Spleen (tissue), 11 donors: ENCODE results near the gene CCHCR1. TPM values are rescaled to one million over a fixed set of nuclear protein-coding genes. Genes with fewer than 3 reads are reported as not detected.

Experiments
- DNase-seq: peaks from one replicate; pipeline ENCODE4 v3.0.0-alpha.2; 2020
- H3K27ac ChIP-seq, 8 donors: fragments of 200-600 bp; sonication (generic) in 7 of 8; 1 replicate in 4 of 8; 2 replicates in 4 of 8; pipeline versions ENCODE4 v1.5.0 to v1.8.0; 2016 to 2021; ENCODE audit warnings: inconsistent platforms in 4 of 8, mild to moderate bottlenecking in 4 of 8, moderate library complexity in 1 of 8
- H3K27me3 ChIP-seq, 7 donors: fragments of 200-600 bp; sonication (generic) in 6 of 7; replicated peaks in 1 of 7; 1 replicate in 4 of 7; 2 replicates in 3 of 7; pipeline versions ENCODE4 v1.5.0 to v1.8.0; 2016 to 2021; ENCODE audit warnings: inconsistent platforms in 3 of 7, mild to moderate bottlenecking in 1 of 7
- H3K36me3 ChIP-seq, 6 donors: fragments of 200-600 bp; sonication (generic) in 5 of 6; 1 replicate in 4 of 6; 2 replicates in 2 of 6; pipeline versions ENCODE4 v1.5.0 to v1.8.0; 2016 to 2021; ENCODE audit warnings: inconsistent platforms in 2 of 6
- H3K4me1 ChIP-seq, 6 donors: fragments of 200-600 bp; sonication (generic) in 5 of 6; 1 replicate in 3 of 6; 2 replicates in 3 of 6; pipeline versions ENCODE4 v1.5.0 to v1.8.0; 2016 to 2021; ENCODE audit warnings: inconsistent platforms in 3 of 6
- H3K4me3 ChIP-seq, 8 donors: fragments of 200-600 bp; sonication (generic) in 7 of 8; 1 replicate in 4 of 8; 2 replicates in 4 of 8; pipeline versions ENCODE4 v1.5.0 to v1.8.0; 2016 to 2021; ENCODE audit warnings: inconsistent platforms in 4 of 8, mild to moderate bottlenecking in 4 of 8, moderate library complexity in 2 of 8
- H3K9me3 ChIP-seq, 8 donors: fragments of 200-600 bp; sonication (generic) in 7 of 8; 1 replicate in 4 of 8; 2 replicates in 4 of 8; pipeline versions ENCODE4 v1.5.0 to v1.8.0; 2016 to 2021; ENCODE audit warnings: inconsistent platforms in 4 of 8
- POLR2A ChIP-seq, 3 donors: fragments of 450-650 bp; IDR thresholded peaks; one replicate each; pipeline ENCODE4 v1.5.1; 2017; ENCODE audit warnings: antibody characterized with exemption in 3 of 3, mild to moderate bottlenecking in 1 of 3
- POLR2AphosphoS5 ChIP-seq, 3 donors: sonication (generic); formaldehyde crosslinking; IDR thresholded peaks; one replicate each; pipeline ENCODE4 v1.5.1; 2017; ENCODE audit warnings: antibody characterized with exemption in 3 of 3
- WGBS, 5 donors: extraction: QIAGEN DNeasy Blood & Tissue Kit in 3 of 5; methylation state at CpG; one replicate each; pipeline versions ENCODE4 v1.1.5 to v1.1.7; 2013 to 2018; 5-methylcytosine and 5-hydroxymethylcytosine counted together
- intact Hi-C: fragments of 100-400 bp; cut with DNase I; formaldehyde crosslinking; loops from one replicate; pipeline ENCODE4 v1.15.0; 2023; ENCODE audit warnings: low total_unique reads
- polyA plus RNA-seq, 3 donors: library from polyadenylated mRNA; stranded (reverse); fragments of 200-250 nt; gene quantifications; one replicate each; pipeline ENCODE4 v1.2.1, GENCODE V29; 2013
- total RNA-seq, 7 donors: library from RNA; depleted of rRNA in 3 of 7; stranded (reverse); fragments of >200 nt in 3 of 7; fragmentation: NEBNext Ultra II Directional in 4 of 7; extraction: Animal tissue kit (Norgen Biotek cat#: 25700) in 4 of 7; gene quantifications; one replicate each; pipeline versions ENCODE4 v1.1.0 to v1.2.1, GENCODE V29; 2016 to 2021
- TF ChIP-seq, protein P1 (sequence below), 11 experiments: fragments of 200-600 bp in 7 of 11; fragments of 450-650 bp in 4 of 11; sonication (generic) in 4 of 11; IDR thresholded peaks in 8 of 11; conservative IDR thresholded peaks in 3 of 11; 1 replicate in 7 of 11; 2 replicates in 4 of 11; pipeline versions ENCODE4 v1.4.0 to v1.8.0; 2016 to 2021; ENCODE audit warnings: antibody characterized with exemption in 11 of 11, inconsistent platforms in 4 of 11, mild to moderate bottlenecking in 1 of 11
- donor health status: healthy with polysubstance abuse.
- donor health status: DM: no; HTN: no; CAD: no; lungs with moderate emphysema.
- donor health status: DM: no; HTN: no; CAD: no.
- donor health status: Bipolar disorder and iron deficiency.
- donor health status: healthy.
- donor health status: DM: no; HTN: no; CAD: no.
- donor health status: DM: yes; HTN: yes; CAD: no.

CCHCR1 gene
- total and polyA plus RNA-seq, 10 donors = 7.7 to 22.5 (median 13.9) TPM

DNA sequence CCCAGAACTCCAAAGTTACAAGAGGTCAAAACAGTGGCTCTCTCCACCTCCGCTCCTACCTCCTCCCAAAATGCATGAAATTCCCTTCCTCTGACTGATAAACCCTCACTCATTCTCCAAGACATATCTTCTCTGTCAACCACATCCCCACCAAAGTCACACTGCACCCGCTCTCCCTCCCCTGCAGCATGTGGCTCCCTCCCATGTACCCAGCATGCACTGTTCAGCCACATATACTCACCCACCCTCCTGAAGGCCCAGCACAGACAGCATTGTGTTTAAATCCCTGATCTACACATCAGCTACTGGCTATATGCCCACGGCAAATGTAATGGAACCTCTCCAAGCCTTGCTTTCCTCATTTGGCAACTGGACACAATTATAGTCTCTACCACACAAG, 18.4 kb upstream of the CCHCR1 start:
- no peak for TF ChIP-seq POLR2A (IDR thresholded peaks at IDR 0.05)
- TF ChIP-seq, protein P1, sequence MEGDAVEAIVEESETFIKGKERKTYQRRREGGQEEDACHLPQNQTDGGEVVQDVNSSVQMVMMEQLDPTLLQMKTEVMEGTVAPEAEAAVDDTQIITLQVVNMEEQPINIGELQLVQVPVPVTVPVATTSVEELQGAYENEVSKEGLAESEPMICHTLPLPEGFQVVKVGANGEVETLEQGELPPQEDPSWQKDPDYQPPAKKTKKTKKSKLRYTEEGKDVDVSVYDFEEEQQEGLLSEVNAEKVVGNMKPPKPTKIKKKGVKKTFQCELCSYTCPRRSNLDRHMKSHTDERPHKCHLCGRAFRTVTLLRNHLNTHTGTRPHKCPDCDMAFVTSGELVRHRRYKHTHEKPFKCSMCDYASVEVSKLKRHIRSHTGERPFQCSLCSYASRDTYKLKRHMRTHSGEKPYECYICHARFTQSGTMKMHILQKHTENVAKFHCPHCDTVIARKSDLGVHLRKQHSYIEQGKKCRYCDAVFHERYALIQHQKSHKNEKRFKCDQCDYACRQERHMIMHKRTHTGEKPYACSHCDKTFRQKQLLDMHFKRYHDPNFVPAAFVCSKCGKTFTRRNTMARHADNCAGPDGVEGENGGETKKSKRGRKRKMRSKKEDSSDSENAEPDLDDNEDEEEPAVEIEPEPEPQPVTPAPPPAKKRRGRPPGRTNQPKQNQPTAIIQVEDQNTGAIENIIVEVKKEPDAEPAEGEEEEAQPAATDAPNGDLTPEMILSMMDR (IDR thresholded peaks at IDR 0.05 in 8 of 11, conservative IDR thresholded peaks at IDR 0.05 in 3 of 11) = no peak
- TF ChIP-seq POLR2AphosphoS5 (IDR thresholded peaks at IDR 0.05) = no peak
- Histone ChIP-seq H3K9me3 (no peaks in the 10 kb centered on the region), H3K36me3 (peaks cover 0 to 7% (median 0%) of the 10 kb centered on the region in 6 donors), H3K4me3 (no peak overlapping the region), H3K27ac (no peak overlapping the region), H3K4me1 (peaks cover 0 to 26% (median 7%) of the 10 kb centered on the region in 6 donors), H3K27me3 (no peaks in the 10 kb centered on the region)
- WGBS, 5 donors = 84 to 94% (median 86%) methylated on average over 3 of the region's 3 CpGs
- DNase-seq = no peak
- intact Hi-C loops = no loop called here

DNA sequence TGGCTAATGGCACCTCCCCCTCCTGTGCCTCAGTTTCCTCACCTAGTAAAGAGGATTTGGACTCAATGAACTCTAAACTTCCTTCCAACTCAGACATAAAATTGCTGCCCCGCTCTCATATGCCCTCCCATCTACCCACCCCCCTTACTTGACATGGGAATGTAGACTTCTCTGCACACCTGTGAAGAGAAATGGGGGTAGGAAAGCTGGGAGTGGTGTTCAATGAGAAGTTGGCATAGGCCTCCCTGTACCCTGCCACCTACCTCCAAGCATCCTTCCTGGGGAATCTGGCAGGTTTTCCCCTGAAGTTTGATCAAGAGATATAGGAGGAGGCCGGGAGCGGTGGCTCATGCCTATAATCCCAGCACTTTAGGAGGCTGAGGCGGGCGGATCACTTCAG, 16.8 kb upstream of the CCHCR1 start:
- TF ChIP-seq POLR2AphosphoS5 (IDR thresholded peaks at IDR 0.05) = no peak
- no peak for TF ChIP-seq POLR2A (IDR thresholded peaks at IDR 0.05)
- TF ChIP-seq, protein P1 (IDR thresholded peaks at IDR 0.05 in 8 of 11, conservative IDR thresholded peaks at IDR 0.05 in 3 of 11) = no peak
- no peaks in the 10 kb centered on the region for H3K27me3 ChIP-seq
- H3K4me3 ChIP-seq = no peak overlapping the region
- peaks cover 0 to 7% (median 0%) of the 10 kb centered on the region in 6 donors for H3K36me3 ChIP-seq
- H3K9me3 ChIP-seq = no peaks in the 10 kb centered on the region
- 80 to 94% (median 86%) methylated on average over 5 of the region's 5 CpGs for WGBS, 5 donors
- H3K27ac ChIP-seq = no peak overlapping the region
- intact Hi-C loops = no loop called here
- peaks cover 0 to 14% (median 6%) of the 10 kb centered on the region in 6 donors for H3K4me1 ChIP-seq
- no peak for DNase-seq

DNA sequence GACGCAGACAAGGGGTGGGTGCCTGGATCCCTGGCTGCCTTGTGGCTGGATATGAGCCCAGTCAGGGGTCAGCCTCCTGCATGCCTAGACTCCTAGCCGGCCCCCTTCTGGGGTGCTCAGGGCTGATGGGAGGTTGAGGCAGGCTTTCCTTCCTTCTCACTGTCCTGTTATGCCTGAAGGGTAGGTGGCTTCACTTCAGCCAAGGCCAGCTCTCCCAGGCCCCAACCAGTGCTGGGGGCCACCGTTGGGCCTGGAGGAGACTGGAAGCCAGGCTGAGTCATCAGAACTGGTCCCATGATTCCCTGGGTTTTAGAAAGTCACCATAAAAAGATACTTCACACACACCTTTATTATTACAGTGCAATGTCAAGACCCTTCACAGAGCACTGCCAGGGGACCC, 15.8 kb upstream of the CCHCR1 start:
- TF ChIP-seq POLR2A (IDR thresholded peaks at IDR 0.05) (no peak), POLR2AphosphoS5 (IDR thresholded peaks at IDR 0.05) (no peak)
- TF ChIP-seq, protein P1 (IDR thresholded peaks at IDR 0.05 in 8 of 11, conservative IDR thresholded peaks at IDR 0.05 in 3 of 11) = no peak
- Histone ChIP-seq H3K27me3 (no peaks in the 10 kb centered on the region), H3K4me3 (no peak overlapping the region), H3K36me3 (peaks cover 0 to 7% (median 0%) of the 10 kb centered on the region in 6 donors), H3K4me1 (peaks cover 0 to 4% (median 1%) of the 10 kb centered on the region in 6 donors), H3K27ac (no peak overlapping the region), H3K9me3 (no peaks in the 10 kb centered on the region)
- intact Hi-C loops = no loop called here
- DNase-seq = no peak
- 80 to 95% (median 82%) methylated on average over 2 to 3 of the region's 3 CpGs for WGBS, 5 donors

DNA sequence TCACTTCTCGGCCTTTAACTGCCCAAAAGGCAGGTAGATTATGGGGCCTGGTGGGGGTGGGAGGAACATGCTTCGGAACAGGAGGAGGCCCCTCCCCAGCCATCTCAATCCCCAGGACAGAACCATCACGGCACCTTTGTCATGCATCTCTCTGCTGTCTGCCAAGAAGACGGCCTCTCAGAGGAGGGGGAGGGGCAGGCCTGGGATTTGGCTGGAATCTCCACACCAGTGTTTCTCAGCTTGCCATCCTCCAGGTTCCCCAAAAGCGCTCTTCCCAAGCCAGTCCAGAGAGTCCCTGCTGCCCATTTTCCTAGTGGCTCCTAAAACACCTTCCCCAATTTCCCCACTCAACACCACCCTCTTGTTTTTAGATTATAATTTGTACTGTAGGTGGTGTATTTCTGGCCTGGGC, 15.4 kb upstream of the CCHCR1 start:
- intact Hi-C loops = no loop called here
- Histone ChIP-seq H3K36me3 (peaks cover 0 to 7% (median 0%) of the 10 kb centered on the region in 6 donors), H3K9me3 (no peaks in the 10 kb centered on the region), H3K4me1 (peaks cover 0 to under 1% (median 0%) of the 10 kb centered on the region in 6 donors), H3K27me3 (no peaks in the 10 kb centered on the region), H3K4me3 (no peak overlapping the region), H3K27ac (no peak overlapping the region)
- TF ChIP-seq POLR2AphosphoS5 (IDR thresholded peaks at IDR 0.05) = no peak
- WGBS, 5 donors = 69 to 94% (median 78%) methylated on average over 5 of the region's 5 CpGs
- no peak for DNase-seq
